HL-60 (cell line): ENCODE results near the gene ZC3H14.
"Not testable (repeated sequence)": the region's sequence is repeated elsewhere in the genome, so short reads cannot be mapped to it uniquely, and the experiment has no call there.

Experiments
- DNase-seq, 2 experiments: peaks; one replicate each; pipeline ENCODE4 v3.0.0-alpha.2; 2010 to 2020; ENCODE audit warnings: low read depth in 1 of 2, low spot score in 1 of 2
- H3K27ac ChIP-seq: fragments of 250-450 bp; sonication (Bioruptor Pico); replicated peaks from 2 replicates; pipeline ENCODE4 v1.5.1; 2020; ENCODE audit warnings: mild to moderate bottlenecking, moderate library complexity
- H3K27me3 ChIP-seq: fragments of 250-450 bp; sonication (Bioruptor Pico); 2 replicates; pipeline ENCODE4 v1.5.1; 2021; ENCODE audit warnings: mild to moderate bottlenecking, moderate library complexity; ENCODE audit not compliant: insufficient read depth, poor library complexity, severe bottlenecking
- H3K4me3 ChIP-seq: replicated peaks from 2 replicates; pipeline ENCODE4 v1.5.1; 2011; ENCODE audit warnings: mild to moderate bottlenecking, control low read depth, low read length; ENCODE audit not compliant: insufficient read depth
- CTCF ChIP-seq: IDR thresholded peaks from one replicate; pipeline ENCODE4 v1.5.1; 2011; ENCODE audit warnings: low read length, control low read depth, inconsistent platforms; ENCODE audit not compliant: insufficient read depth
- GABPA ChIP-seq: IDR thresholded peaks from 2 replicates; pipeline ENCODE4 v1.6.1; 2012; ENCODE audit warnings: low read depth
- POLR2AphosphoS5 ChIP-seq: IDR thresholded peaks from 2 replicates; pipeline ENCODE4 v1.6.1; 2012; ENCODE audit warnings: low read depth
- SPI1 ChIP-seq: IDR thresholded peaks from 2 replicates; pipeline ENCODE4 v1.6.1; 2012; ENCODE audit warnings: low read depth, mild to moderate bottlenecking, borderline replicate concordance
- TF ChIP-seq, protein P1 (sequence below): IDR thresholded peaks from 2 replicates; pipeline ENCODE4 v1.6.1; 2012; ENCODE audit warnings: low read depth; ENCODE audit not compliant: insufficient replicate concordance

The ZC3H14 gene

GRCh38 chr14:88521818-88522217, 41.0 kb upstream of the ZC3H14 start:
- no peak for DNase-seq
- no peaks in the 10 kb centered on the region for H3K27me3 ChIP-seq
- no peak for TF ChIP-seq POLR2AphosphoS5
- no peak overlapping the region for H3K27ac ChIP-seq
- no peak overlapping the region for H3K4me3 ChIP-seq

GRCh38 chr14:88522393-88522792, 40.4 kb upstream of the ZC3H14 start:
- no peak overlapping the region for H3K4me3 ChIP-seq
- TF ChIP-seq SPI1 (no peak), CTCF (no peak), POLR2AphosphoS5 (no peak), GABPA (no peak)
- TF ChIP-seq, protein P1, sequence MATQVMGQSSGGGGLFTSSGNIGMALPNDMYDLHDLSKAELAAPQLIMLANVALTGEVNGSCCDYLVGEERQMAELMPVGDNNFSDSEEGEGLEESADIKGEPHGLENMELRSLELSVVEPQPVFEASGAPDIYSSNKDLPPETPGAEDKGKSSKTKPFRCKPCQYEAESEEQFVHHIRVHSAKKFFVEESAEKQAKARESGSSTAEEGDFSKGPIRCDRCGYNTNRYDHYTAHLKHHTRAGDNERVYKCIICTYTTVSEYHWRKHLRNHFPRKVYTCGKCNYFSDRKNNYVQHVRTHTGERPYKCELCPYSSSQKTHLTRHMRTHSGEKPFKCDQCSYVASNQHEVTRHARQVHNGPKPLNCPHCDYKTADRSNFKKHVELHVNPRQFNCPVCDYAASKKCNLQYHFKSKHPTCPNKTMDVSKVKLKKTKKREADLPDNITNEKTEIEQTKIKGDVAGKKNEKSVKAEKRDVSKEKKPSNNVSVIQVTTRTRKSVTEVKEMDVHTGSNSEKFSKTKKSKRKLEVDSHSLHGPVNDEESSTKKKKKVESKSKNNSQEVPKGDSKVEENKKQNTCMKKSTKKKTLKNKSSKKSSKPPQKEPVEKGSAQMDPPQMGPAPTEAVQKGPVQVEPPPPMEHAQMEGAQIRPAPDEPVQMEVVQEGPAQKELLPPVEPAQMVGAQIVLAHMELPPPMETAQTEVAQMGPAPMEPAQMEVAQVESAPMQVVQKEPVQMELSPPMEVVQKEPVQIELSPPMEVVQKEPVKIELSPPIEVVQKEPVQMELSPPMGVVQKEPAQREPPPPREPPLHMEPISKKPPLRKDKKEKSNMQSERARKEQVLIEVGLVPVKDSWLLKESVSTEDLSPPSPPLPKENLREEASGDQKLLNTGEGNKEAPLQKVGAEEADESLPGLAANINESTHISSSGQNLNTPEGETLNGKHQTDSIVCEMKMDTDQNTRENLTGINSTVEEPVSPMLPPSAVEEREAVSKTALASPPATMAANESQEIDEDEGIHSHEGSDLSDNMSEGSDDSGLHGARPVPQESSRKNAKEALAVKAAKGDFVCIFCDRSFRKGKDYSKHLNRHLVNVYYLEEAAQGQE: no peak
- no peak for DNase-seq
- H3K27ac ChIP-seq: no peak overlapping the region
- H3K27me3 ChIP-seq: no peaks in the 10 kb centered on the region

- not testable (repeated sequence) for H3K27me3 ChIP-seq, H3K4me3 ChIP-seq, DNase-seq, H3K27ac ChIP-seq
Observed at GRCh38 chr14:88529889-88530288, 32.9 kb upstream of the ZC3H14 start.

DNA sequence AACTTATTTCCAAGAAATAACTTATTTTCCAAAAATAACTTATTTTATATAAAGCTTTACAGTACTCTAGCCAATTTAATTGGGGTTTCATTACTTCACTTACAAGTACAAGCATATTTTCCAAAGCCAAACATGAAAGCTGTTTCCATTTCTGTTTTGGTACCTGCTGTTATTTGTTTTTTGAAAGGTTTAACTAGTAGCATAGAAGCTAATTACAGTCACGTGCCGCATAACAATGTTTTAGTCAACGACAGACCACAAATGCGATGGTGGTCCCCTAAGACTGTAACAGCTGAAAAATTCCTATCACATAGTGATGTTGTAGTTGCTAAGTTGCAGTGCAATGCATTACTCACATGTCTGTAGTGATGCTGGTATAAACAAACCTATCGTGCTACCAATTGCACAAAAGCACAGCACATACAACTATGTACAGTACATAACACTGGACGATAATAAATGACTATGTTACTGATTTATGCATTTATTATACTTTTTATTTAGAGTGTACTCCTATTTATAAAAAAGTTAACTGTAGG, 29.7 kb upstream of the ZC3H14 start:
- DNase-seq: no peak
- Histone ChIP-seq H3K27ac (no peak overlapping the region), H3K4me3 (no peak overlapping the region), H3K27me3 (no peaks in the 10 kb centered on the region)
- TF ChIP-seq SPI1: no peak
- no peak for TF ChIP-seq POLR2AphosphoS5
- TF ChIP-seq, protein P1: no peak
- no peak for TF ChIP-seq CTCF
- no peak for TF ChIP-seq GABPA

GRCh38 chr14:88535149-88535548, 27.7 kb upstream of the ZC3H14 start:
- no peak overlapping the region for H3K27ac ChIP-seq
- H3K27me3 ChIP-seq: no peaks in the 10 kb centered on the region
- DNase-seq: no peak
- no peak overlapping the region for H3K4me3 ChIP-seq
- TF ChIP-seq POLR2AphosphoS5 (no peak), SPI1 (peak; percentile 48; the same call in 1 of the 2 replicates), CTCF (no peak), GABPA (no peak)
- TF ChIP-seq, protein P1: no peak
